AG04449 (cell line): Measurements from ENCODE around the gene SVOP.

Source experiments
- CTCF ChIA-PET: fragments of 350-600 bp; formaldehyde crosslinking; extraction: SDS; loops from one replicate; lab custom pipeline; 2021; ENCODE audit warnings: antibody characterized with exemption; lab: Yijun Ruan, JAX
- POLR2A ChIA-PET: fragments of 400-600, 350-600 bp; formaldehyde crosslinking; extraction: SDS; loops from one replicate; lab custom pipeline; 2020; ENCODE audit warnings: antibody characterized with exemption, inconsistent platforms; lab: Yijun Ruan, JAX
- DNase-seq: peaks from one replicate; pipeline ENCODE4 v3.0.0-alpha.2; 2010; ENCODE audit warnings: low read depth, low spot score
- H3K4me3 ChIP-seq: 2 replicates; pipeline ENCODE4 v1.5.1; 2011; ENCODE audit warnings: low read depth, mild to moderate bottlenecking, control low read depth, low read length
- TF ChIP-seq, protein P1 (sequence below): IDR thresholded peaks from one replicate; pipeline ENCODE4 v1.5.1; 2011; ENCODE audit warnings: mild to moderate bottlenecking, moderate library complexity, low read length, control low read depth, inconsistent platforms; ENCODE audit not compliant: insufficient read depth; ENCODE audit errors: missing control alignments

SVOP gene

DNA sequence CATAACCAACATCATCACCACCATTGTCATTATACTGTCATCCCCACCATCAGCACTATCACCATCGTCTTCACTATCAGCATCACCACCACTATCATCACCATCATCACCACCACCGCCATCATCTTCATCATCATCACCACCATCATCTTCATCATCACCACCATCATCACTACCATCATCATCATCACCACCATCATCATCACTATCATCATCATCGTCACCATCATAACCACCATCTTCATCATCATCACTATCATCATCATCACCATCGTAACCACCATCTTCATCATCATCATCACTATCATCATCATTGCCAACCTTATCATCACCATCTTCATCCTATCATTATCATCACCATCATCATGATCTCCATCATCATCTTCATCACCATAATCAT is 39.0 kb downstream of the SVOP start:
- TF ChIP-seq, protein P1, sequence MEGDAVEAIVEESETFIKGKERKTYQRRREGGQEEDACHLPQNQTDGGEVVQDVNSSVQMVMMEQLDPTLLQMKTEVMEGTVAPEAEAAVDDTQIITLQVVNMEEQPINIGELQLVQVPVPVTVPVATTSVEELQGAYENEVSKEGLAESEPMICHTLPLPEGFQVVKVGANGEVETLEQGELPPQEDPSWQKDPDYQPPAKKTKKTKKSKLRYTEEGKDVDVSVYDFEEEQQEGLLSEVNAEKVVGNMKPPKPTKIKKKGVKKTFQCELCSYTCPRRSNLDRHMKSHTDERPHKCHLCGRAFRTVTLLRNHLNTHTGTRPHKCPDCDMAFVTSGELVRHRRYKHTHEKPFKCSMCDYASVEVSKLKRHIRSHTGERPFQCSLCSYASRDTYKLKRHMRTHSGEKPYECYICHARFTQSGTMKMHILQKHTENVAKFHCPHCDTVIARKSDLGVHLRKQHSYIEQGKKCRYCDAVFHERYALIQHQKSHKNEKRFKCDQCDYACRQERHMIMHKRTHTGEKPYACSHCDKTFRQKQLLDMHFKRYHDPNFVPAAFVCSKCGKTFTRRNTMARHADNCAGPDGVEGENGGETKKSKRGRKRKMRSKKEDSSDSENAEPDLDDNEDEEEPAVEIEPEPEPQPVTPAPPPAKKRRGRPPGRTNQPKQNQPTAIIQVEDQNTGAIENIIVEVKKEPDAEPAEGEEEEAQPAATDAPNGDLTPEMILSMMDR, result no peak
- no peak for DNase-seq
- ChIA-PET CTCF (no interaction called here), POLR2A (no interaction called here)
- H3K4me3 ChIP-seq, result no peak overlapping the region

DNA sequence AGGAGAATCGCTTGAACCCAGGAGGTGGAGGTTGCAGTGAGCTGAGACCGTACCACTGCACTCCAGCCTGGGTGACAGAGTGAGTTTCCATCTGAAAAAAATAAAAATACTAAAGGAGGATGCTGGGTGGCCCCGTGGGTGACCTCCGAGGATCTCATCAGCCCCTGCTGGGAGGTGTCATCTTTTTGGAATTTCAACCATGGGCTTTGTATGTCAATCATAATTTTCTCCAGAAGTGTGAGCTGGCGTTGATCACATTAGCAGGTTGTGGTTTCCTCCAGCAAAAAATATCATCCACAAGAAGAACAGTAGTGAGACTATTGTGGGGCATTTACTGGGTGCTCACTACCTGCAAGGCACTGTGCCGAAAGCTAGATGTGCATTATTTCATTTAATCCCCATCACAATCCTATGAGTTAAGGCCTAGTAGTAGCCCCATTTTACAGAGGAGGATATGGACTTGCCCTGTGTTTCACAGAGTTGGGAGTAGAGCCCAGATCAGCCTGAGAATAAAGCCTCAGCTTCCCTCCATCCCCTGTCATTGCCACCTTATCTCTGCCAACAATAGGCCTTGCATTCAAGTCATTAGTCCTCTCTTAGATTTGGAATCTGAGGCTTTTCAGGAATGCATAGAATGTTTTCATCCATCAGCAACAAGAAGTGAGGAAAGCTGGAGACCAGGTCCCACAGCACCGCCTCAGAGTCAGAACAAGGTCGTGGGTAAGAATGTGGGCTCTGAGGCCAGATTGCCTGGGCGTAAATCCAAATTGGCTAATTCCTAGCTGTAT is 39.8 kb downstream of the SVOP start:
- POLR2A ChIA-PET, result no interaction called here
- TF ChIP-seq, protein P1, result no peak
- DNase-seq, result peak; percentile 33
- CTCF ChIA-PET, result interaction anchor here (1.4 to 1.5 kb wide), 2 partner anchors 9 to 30 kb away, joined by 3 to 7 read pairs; no protein-coding TSS in a partner anchor
- no peak overlapping the region for H3K4me3 ChIP-seq

DNA sequence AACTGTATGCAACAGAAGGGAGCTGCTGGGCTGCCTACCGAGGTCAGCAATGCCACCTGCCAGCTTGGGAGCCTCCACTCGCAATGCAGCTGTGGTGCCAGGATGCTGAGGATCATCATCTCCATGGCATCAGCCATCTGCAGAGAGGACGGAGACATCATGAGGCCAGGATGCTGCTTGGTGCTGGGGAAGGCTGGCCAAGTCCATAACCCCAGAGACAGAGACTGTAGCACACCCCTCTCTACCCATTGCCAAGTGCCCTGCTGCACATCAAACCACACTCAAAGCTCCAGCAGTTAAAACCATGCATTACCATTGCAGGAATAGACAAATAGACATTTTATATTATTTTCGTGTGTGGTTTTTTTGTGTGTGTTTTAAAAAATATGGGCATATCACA is 43.5 kb downstream of the SVOP start:
- TF ChIP-seq, protein P1, result no peak
- ChIA-PET CTCF (interaction anchor here (1.3 kb wide), 1 partner anchor 26 kb away, joined by 3 read pairs; no protein-coding TSS in a partner anchor), POLR2A (no interaction called here)
- no peak for DNase-seq
- H3K4me3 ChIP-seq, result no peak overlapping the region

DNA sequence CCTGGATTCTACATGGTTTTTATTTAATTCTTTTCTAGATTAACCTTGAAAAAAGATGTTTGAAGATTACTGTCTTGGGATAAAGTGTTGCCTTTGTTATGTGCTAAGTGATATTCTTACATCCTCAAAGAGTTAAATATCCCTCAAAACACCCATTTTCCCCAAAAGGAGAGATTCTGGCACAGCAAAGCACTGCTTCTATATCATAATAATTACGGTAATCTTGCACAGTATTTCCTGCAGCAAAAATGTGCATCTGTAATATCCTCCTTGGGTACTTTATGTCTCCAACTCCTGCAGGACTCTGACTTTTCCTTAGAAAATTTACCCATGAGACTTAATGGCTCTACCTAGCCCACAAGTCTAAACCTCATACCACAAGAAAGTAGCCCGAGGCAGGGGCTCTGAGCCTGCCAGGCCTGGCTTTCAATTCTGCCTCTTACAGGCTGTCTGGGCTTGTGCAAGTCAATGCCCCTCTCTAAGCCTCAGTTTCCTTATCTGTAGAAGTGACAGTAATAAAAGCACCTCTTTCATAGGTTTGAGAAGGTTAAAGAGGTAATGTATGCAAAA is 45.8 kb downstream of the SVOP start:
- no peak for DNase-seq
- ChIA-PET CTCF (interaction anchor here (1.7 kb wide), 1 partner anchor 24 kb away, joined by 6 read pairs; no protein-coding TSS in a partner anchor), POLR2A (no interaction called here)
- no peak overlapping the region for H3K4me3 ChIP-seq
- TF ChIP-seq, protein P1, result no peak

DNA sequence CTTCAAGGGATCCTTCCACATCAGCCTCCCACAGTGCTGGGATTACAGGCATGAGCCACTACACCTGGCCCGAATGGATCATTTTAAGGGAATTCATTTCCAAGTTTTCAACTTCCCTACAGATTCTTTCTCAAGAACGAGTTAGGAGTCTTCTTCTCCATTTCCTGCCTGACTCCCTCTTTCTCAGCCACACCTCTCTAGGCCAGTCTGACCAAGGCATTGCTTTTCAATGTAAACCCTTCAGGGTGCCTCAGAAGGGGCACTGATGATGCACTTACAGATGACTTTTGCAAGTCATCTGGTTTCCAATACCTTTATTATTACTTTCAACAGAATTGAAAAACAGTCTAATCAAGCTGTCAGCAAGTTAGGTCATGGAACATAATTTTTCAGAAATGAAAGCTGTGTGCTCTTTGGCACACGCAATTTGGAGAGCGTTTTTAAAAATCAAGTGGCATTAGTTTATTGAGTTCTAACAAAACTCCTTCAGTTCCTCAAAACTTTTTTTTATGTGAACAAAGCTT is 47.2 kb downstream of the SVOP start:
- H3K4me3 ChIP-seq, result no peak overlapping the region
- CTCF ChIA-PET, result interaction anchor here (1.7 kb wide), 1 partner anchor 23 kb away, joined by 6 read pairs; no protein-coding TSS in a partner anchor
- no peak for DNase-seq
- TF ChIP-seq, protein P1, result no peak
- POLR2A ChIA-PET, result no interaction called here

DNA sequence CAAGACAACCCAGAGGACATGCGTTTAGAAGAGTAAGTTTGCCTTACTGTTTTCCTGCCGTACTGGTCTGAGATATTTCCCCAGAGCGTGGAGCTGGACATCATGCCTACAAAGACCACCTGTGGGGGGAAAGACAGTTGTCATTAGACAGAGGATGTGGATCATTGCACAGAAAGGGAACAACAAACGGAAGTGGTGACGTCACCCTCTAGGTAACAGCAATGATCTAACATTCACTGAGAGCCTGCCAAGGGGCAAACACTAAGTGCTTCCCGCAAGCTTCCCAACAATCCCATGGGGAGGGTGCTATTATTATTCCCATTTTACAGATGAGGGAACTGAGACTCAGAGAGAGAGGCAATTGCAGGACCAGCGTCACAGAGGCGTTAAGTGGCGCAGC is 48.5 kb downstream of the SVOP start:
- no peak for DNase-seq
- CTCF ChIA-PET, result interaction anchor here (1.5 kb wide), 1 partner anchor 22 kb away, joined by 4 read pairs; no protein-coding TSS in a partner anchor
- POLR2A ChIA-PET, result no interaction called here
- TF ChIP-seq, protein P1, result no peak
- no peak overlapping the region for H3K4me3 ChIP-seq
